Activated CD8-positive, alpha-beta memory T cell treated with anti-CD3 and anti-CD28 coated beads, Interleukin-2, amount 50 U/mL, for 1 hour (primary cell): Measurements from ENCODE around the gene GPX4.
"Not testable (repeated sequence)": the region's sequence is repeated elsewhere in the genome, so short reads cannot be mapped to it uniquely, and the experiment has no call there.

ENCODE experiments used
- DNase-seq: peaks from one replicate; pipeline ENCODE4 v3.0.0-alpha.2; 2020; ENCODE audit errors: extremely low read depth

GPX4 gene

DNA sequence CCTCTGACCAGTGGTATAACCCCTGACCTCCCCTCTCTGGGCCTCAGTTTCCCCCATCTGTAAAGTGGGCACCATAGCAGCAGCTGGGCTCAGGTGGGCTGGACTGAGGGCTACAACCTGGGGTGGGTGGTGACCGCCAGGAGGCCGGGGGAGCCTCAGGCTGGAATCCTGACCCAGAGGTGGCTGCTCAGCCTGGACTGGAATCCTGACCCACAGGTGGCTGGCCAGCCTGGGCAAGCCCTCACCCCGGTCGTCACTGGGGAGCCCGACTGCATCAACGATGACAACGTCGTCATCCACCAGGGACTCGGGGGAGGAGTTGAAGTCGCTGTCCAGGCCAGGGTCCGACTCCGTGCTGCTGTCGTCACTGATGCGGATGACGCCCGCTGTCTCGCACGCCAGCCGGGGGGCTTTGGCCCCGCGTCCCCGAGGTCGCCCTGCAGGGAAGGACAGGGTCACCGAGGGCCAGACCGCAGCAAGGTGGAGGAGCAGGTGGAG, 10.2 kb downstream of the GPX4 start:
- DNase-seq, result no peak

DNA sequence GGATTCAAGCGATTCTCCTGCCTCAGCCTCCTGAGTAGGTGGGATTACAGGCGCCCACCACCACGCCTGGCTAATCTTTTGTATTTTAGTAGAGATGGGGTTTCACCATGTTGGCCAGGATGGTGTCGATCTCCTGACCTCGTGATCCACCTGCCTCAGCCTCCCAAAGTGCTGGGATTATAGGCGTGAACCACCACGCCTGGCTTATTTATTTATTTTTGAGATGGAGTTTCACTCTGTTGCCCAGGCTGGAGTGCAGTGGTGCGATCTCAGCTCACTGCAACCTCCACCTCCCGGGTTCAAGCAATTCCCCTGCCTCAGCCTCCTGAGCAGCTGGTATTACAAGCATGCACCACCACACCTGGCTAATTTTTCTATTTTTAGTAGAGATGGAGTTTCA, 10.9 kb downstream of the GPX4 start:
- not testable (repeated sequence) for DNase-seq

DNA sequence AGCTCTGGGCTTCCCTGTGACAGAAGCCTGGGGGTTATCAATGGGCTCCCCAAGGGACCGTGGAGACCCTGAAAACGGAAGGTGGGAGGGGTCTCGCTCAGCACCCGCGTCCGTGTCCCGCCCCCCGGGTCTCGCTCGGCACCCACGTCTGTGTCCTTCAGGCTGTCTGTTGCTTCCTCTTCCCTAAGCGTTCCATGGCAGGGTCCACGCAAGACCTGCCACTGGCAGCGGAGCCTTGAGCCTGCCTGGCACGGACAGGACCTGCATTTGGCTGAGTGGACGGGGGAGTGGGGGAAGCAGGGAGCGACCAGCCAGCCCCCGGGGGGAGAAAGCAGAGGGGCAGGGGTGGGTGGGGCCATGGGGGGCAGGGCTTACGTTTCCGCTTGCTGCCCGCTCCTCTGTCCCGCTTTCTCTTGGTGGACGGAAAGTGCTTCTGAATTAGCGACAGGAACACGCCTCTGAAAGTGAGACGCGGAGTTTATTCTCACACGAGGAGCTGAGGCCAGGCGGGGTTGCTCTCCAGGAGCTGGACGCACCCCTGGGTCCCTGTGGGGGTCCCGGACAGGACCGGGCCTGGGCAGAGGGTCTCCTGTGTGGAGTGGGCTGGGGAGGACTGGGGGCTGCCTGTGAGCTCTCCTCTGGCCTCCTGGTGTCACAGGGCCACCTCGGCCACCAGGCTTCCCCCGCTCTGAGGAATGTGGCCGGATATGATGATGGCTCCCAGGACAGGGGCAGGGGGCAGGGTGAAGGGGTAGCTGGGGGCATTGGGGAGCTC, 12.0 kb downstream of the GPX4 start:
- no peak for DNase-seq

DNA sequence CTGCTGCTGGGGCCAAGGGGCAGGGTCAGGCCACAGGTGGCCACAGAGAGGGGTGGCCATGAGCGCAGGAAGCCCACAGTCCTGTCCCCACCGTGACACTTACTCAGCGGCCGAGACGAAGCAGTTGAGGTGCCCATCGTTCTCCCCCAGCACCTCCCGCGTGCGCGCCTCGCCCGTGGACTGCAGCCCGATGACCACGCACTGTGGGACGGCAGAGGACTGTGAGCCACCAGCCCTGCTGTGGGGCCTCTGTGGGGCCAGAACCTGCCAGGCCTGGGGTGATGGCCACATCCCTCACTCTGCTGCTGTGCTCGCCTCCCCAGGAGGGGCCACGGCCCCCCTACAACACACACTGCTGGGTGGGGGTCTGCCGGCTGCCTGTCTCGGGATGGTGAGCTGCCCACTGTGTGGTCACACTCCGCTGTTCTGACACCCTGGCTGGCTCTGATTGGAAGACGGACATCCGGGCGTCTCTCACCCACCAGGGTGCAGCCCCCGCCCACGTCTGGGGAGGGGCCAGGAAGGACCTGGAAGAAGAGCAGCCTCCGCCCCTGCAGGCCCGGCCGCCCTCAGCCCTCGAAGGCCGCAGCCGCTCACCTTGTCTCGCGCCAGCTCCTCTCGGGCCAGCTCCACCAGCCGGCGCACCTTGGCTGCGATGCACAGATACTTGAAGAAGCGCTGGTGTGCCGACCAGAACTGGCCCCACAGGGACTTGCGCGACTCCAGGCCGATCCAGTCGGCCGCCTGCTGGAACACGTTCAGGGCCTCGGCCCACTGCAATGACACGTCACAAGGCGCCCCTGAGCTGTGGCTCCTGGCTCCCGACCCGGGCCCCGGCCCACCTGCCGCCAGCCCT, 13.2 kb downstream of the GPX4 start:
- no peak for DNase-seq

DNA sequence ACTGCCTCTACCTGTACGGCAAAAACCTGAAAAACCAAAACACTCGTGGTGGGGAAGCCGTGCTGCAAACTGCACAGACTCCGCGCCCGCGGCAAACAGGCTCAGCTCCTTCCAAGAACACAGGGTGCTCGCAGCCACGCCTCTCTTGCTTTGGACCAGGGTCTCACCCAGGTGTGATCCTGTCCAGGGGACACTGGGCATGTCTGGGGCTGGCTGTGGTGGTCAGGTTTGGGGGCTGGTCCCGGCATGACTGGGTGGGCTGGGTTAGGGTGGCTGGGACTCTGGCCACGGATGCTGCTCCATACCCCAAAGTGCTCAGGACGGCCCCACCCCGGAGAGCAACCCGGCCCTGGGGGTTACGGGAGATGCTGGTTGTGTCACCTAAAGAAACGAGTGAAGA, 13.9 kb downstream of the GPX4 start:
- DNase-seq, result no peak

DNA sequence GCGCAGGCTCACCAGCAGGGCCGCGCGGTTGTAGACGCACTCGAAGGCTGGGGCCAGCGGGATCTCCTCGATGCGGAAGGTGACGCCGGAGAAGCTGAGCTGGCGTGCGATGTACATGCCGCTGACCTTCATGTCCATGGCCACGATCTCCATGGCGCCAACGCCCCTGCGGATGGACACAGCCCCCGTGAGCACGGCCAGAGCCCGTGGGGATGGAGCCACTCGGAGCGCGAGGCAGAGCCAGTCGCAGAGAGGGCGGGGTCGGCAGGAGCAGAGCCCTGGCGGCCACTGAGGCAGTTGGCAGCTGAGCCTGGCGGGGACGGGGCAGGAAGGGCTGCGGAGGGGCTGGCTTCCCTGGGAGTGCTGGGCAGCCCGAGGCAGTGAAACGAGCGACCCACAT, 15.2 kb downstream of the GPX4 start:
- DNase-seq, result no peak

DNA sequence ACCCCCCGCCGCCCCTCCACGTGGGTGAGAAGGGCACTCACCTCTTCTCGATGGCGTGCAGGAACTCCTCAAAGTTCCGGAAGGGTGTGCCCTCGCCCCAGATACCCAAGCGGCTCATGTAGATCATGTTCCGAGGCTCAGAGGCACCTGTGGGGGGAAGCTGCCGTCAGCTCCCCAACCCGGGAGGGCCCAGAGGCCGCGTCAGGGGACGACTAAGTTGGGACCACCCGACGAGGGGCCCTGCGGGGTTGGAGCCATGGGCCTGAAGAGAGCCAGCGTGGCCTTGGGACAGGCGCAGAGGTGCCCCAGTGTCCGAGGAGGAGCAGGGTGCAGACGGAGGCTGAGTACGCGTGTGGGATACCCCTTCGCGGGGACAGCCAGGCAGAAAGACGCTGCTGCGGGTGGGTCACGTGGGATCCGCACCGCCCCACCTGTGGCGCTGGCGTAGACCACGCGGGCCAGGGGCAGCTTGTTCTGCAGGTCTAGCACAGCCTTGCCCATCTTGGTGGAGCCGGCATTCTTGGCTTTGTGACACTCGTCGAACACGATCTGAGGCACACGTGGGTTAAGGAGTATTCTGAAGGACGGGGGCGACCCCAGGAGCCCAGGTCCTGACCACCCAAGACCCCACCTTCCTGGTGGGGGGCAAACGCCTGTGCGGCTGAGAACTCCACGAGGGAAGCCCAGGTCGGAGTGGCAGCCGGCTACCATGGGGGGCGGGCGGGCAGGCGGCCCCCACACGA, 15.9 kb downstream of the GPX4 start:
- no peak for DNase-seq

DNA sequence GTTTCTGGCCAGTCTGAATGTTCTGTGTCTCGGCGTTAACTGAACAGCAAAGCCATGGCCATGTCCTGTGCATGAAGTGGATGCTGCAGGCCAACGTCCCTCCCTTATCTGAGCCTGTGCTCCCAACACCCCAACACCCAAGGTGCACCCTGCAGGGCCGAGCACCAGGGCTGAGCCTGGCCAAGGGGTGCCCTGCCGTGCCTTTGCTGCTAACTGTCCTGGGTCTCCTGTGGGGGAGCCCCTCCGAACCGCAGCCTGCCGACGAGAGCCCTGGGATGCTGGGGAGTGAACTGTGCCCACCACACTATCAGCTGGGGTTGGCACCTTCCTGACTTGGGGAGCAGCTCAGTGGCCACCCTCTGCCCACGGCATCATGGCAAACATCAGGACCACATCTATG, 17.6 kb downstream of the GPX4 start:
- DNase-seq, result no peak

DNA sequence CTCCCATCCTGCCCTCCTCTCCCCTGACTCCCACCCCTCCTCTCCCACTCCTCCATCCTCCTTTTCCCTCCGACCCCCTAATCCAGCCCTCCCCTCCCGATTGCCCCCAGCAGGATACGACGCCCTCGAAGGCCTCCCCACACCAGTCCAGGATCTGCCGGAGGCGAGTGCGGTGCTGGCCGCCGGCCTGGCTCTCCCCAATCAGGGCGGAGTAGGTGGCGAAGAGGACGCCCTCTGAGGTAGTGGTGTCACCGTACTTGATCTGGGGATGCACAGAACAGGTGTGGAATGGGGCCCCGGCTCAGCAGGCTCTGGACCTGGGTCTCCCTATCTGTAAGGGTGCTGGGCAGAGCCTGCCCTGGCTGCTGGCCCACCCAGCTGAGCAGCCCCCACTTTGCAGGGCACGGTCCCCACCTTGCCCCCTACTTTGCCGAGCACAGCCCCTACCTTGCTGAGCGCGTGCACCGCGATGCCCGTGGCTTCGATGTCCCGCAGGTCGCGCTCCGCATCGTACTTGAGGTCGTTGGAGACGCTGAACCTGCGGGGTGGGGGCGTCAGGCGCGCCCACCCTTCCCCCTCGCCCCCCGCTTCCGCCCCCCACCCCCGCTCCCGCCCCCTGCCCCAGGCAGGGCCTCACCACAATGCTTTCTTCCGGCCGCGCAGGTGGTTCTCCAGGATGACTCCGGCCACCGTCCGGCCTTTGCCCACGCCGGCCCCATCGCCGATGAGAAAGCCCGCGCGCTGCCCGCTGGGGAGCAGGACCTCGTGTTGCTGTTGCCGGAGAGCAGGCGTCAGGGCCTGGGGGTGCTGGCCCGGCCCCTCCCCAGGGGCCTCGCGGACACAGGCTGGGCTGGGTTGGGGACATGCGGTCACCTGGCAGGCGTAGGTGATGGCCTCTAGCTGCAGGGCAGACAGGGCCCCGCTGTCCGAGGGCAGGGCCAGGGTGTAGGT, 18.5 kb downstream of the GPX4 start:
- no peak for DNase-seq

DNA sequence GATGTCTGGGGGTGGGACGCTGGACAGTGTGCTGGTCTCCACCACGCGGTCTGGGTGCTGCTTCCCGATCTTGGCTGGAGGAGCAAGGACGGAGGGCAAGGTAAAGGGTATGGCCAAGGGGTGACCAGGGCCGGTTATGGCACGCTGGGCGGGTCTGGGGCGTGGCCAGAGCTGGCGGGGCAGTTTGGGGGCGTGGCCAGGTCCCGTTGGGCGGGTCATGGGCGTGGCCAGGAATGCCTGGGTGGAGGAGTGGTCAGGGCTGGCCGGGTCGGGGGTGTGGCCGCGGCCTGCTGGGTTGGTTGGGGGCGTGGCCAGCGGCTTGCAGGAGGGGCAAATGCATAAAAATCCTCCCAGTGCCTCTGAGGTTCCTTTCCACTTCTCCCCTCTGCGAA, 19.2 kb downstream of the GPX4 start:
- no peak for DNase-seq

DNA sequence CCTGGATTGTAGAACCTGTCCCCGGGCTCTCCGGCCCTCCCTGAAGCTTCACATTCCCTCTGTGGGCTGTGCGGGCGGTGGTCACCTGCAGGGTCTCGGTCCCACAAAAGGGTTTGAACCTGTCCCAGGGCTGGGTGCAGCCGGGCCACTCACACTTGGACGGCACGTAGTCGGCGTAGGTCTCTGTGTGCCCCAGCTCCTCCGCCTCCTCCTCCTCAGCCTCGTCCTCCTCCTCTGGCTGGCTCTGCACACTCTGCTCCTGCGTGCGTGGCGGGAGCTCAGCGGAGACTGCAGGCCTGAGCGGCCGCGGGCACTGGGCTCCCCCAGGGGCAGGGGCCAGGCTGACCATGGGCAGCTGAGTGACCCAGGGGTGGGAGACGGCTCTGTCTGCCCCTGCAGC, 19.6 kb downstream of the GPX4 start:
- DNase-seq, result no peak

DNA sequence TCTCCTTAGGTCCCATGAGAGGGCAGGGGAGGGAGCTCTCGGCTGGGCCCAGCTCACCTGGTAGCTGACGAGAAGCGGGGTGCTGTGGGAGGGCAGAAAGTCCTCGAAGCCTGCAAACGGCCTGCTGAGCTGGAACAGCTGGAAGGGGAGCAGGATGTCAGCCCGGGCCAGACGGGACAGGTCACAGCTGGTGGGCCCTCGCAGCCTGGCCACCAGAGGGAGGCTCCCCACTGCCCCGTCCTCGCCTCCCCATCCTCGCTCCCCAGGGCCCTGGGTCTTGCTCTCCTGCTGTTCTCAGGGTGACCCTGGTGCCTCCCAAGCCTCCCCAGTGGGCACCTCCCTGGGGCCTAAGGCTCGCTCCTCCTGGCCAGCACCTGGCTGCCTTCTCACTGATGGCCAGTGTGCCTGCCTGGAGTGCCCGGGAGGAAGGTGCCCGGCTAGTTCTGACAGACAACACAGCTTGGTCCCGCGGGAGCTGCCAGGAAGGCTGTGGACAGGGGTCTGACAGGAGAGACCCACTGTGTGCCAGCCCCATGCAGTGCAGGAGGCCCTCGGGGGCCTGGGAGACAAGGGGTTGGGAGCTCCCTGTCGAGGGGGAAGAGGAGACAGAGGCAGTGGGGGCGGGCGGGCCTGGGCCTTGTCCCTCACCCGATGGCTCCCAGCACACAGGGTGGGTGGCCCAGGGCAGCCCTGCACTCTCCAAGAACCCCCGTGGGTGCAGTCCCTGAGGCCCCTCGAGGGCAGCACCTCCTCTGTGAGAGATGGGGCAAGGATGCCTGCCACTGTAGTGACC, 20.3 kb downstream of the GPX4 start:
- no peak for DNase-seq

DNA sequence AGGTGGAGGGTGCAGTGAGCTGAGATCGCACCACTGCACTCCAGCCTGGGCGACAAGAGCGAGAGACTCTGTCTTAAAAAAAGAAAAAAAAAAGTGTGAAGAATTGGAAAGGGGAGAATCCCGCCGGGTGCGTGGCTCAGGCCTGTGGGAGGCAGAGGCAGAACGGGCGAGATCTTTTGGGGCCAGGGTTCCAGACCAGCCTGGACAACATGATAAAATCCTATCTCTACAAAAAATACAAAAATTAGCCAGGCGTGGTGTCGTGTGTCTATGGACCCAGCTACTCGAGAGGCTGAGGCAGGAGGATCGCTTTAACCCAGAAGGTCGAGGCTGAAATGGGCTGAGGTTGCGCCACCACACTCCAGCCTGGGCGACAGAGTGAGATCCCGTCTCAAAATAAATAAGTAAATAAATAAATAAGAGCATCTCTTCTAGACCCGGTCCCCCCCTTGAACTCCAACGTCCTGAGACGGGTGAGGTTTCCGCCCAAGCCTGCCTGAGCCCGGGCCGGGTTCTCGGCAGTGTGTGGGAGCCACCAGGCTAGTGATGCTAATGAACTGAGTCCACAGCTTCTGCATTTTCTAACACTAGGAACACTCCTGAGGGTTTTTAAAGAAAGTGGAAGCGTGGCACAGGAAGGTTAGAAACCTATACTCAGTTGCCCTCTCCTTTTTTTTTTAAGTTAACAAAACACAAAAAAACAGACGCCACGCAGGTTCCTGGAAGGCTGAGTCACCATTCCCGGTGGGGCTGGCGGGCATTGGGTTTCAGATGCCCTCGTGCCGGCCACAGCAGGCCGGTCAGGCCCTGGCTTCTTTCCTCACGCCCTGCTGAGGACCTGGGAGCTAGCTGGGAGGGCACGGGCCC, 22.0 kb downstream of the GPX4 start:
- no peak for DNase-seq

DNA sequence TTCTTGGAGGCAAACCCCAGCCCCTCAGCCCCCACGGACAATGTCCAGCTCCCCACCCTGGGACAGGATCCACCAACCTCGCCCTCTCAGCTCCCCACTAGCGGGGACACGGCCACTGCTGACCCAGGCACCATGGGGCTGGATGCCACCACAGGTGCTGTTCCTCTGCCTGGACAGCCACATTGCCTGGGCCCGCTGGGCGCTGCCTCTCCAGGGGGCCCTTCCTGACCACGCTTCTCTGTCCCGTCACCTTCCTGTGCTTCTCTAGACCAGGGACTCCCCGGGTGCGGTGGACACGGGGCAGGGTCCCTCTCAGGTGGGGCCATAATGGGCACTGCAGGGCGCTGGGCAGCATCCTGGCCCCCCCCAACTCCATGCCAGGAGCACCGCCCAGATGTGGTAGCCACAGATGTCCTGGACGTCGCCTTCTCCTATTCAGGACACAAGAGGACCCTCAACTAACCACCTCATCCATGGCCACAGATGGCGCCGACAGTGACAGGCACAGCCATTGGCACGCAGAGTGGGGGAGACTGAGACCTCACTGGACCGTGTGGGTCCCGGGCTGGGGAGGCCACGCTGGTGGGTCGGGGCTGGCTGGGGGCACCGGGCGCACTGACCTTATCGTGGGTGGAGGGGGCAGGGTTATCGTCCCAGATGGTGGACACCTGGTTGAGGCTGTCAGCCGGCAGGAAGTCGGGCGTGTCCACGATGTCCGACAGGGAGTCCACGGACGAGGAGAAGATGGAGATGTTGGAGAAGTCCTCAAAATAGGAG, 23.4 kb downstream of the GPX4 start:
- DNase-seq, result no peak

DNA sequence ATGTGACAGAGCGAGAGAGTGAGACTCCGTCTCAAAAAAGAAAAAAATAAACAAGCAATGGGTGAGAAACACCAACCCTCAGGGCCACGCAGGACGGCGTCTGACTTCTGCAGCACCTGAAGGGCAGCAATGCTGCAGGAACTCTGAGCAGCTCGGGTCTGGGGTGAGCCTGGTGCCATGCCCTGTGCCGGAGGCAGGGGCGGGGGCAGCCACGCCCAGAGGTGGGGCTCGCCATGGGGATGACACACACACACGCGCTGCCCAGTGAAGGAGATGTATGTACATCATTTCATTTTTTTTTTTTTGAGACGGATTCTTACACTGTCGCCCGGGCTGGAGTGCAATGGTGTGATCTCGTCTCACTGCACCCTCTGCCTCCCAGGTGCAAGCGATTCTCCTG, 24.3 kb downstream of the GPX4 start:
- no peak for DNase-seq

DNA sequence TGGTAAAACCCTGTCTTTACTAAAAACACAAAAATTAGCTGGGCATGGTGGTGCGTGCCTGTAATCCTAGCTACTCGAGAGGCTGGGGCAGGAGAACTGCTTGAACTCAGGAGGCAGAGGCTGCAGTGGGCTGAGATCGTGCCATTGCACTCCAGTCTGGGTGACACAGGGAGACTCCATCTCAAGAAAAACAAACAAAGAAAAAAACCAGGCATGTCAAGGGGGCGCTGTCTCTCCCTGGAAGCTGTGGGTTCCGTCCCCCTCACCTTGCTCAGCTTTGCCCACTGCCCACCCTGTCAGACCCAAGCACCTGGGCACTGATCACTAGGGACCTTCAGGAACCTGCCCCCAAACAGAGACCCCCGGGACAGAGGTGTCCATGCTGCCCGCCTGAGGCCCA, 25.3 kb downstream of the GPX4 start:
- DNase-seq, result not testable (repeated sequence)

DNA sequence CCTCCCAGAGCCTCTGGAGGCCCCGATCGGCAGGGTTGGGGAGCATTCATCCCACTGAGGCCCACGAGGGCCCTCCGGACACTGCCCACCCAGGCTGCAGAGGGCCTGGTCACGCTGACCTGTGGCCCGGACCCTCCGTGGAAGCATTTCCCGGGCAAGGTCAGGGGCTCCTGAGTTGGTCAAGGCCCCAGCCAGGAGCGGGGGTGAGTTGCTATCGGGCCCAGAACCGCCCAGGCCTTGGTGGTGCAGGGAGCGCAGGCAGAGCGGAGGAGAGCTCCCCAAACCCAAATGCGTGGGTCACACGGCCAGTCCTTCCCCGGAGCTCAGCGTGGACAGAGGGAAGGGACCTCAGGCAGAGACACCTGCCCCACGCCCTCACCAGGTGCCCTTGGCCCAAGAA, 25.7 kb downstream of the GPX4 start:
- DNase-seq, result no peak
